HepG2 (cell line): ENCODE data around the gene HBA2. TPM values are rescaled to one million over a fixed set of nuclear protein-coding genes. Genes with fewer than 3 reads are reported as not detected.

Experiments
- GZF1 ChIP-seq: sonication (generic); formaldehyde crosslinking; IDR thresholded peaks from 2 replicates; pipeline ENCODE4 v1.5.1; 2020; ENCODE audit warnings: mild to moderate bottlenecking, missing genetic modification reagents
- HMG20A ChIP-seq: IDR thresholded peaks from 2 replicates; pipeline ENCODE4 v1.6.1; 2016; ENCODE audit warnings: borderline replicate concordance
- ISX ChIP-seq: sonication (generic); formaldehyde crosslinking; conservative IDR thresholded peaks from 2 replicates; pipeline ENCODE4 v1.5.0; 2020; ENCODE audit warnings: missing genetic modification reagents
- MYPOP ChIP-seq: sonication (generic); formaldehyde crosslinking; IDR thresholded peaks from 2 replicates; pipeline ENCODE4 v1.8.1; 2023; ENCODE audit warnings: mild to moderate bottlenecking, moderate library complexity, missing genetic modification reagents
- NR2F6 ChIP-seq, 2 experiments: IDR thresholded peaks; 2 replicates each; pipeline ENCODE4 v1.6.1; 2016; ENCODE audit warnings: antibody characterized with exemption in 1 of 2, mild to moderate bottlenecking in 1 of 2
- PHF21A ChIP-seq: sonication (generic); formaldehyde crosslinking; IDR thresholded peaks from 2 replicates; pipeline ENCODE4 v1.5.0; 2020; ENCODE audit warnings: mild to moderate bottlenecking, missing genetic modification reagents
- SIX4 ChIP-seq: sonication (generic); formaldehyde crosslinking; IDR thresholded peaks from 2 replicates; pipeline ENCODE4 v1.4.0; 2020; ENCODE audit warnings: missing genetic modification reagents
- SNAPC4 ChIP-seq: sonication (generic); formaldehyde crosslinking; IDR thresholded peaks from 2 replicates; pipeline ENCODE4 v1.4.0; 2020; ENCODE audit warnings: mild to moderate bottlenecking, missing genetic modification reagents
- TP53 ChIP-seq: sonication (generic); formaldehyde crosslinking; conservative IDR thresholded peaks from 2 replicates; pipeline ENCODE4 v1.4.0; 2020; ENCODE audit warnings: missing genetic modification reagents
- ZBTB8A ChIP-seq: sonication (generic); formaldehyde crosslinking; IDR thresholded peaks from 2 replicates; pipeline ENCODE4 v1.4.0; 2020; ENCODE audit warnings: mild to moderate bottlenecking, low read depth, missing genetic modification reagents, borderline replicate concordance
- ZHX1 ChIP-seq: sonication (generic); formaldehyde crosslinking; IDR thresholded peaks from 2 replicates; pipeline ENCODE4 v1.8.1; 2022; ENCODE audit warnings: low read depth, mild to moderate bottlenecking, missing genetic modification reagents
- ZNF646 ChIP-seq: sonication (generic); formaldehyde crosslinking; IDR thresholded peaks from 2 replicates; pipeline ENCODE4 v1.9.0; 2021; ENCODE audit warnings: mild to moderate bottlenecking, missing genetic modification reagents
- polyA plus RNA-seq, 8 experiments: library from polyadenylated mRNA; depleted of rRNA in 3 of 8; stranded (reverse) in 7 of 8; unstranded in 1 of 8; fragments of >200 nt; fragmentation: Illumina TruSeq in 4 of 8; extraction: Trizol in 4 of 8; gene quantifications; 2 replicates each; pipeline versions ENCODE4 v1.2.1 to v1.2.3, GENCODE V29; 2011 to 2016; ENCODE audit warnings: low read depth in 4 of 8, missing spikeins in 1 of 8, mixed read lengths in 1 of 8; ENCODE audit not compliant: insufficient read depth in 1 of 8
- total RNA-seq, 5 experiments: library from RNA; depleted of rRNA; stranded (reverse); fragments of >200 nt; fragmentation: Illumina TruSeq; extraction: Trizol; gene quantifications; 2 replicates each; pipeline ENCODE4 v1.2.3, GENCODE V29; 2016; ENCODE audit warnings: low read depth in 1 of 5

The HBA2 gene
- total and polyA plus RNA-seq, 2 of the 13 experiments (the other 11 are each of a cell fraction or from before 2014, with no cell fraction given): not detected

GRCh38 chr16:162271-162991, 10.2 kb upstream of the HBA2 start (continued):
- no peak for TF ChIP-seq ZNF646
- no peak for TF ChIP-seq ZBTB8A (CRISPR knock-in tag)
- TF ChIP-seq HMG20A: peak; percentile 32; the same call in 1 of the 2 replicates
- TF ChIP-seq SIX4 (CRISPR knock-in tag): no peak
- no peak for TF ChIP-seq ISX (CRISPR knock-in tag)
- TF ChIP-seq ZHX1 (CRISPR knock-in tag): no peak
- no peak for TF ChIP-seq TP53 (CRISPR knock-in tag)
- no peak for TF ChIP-seq MYPOP (CRISPR knock-in tag)
- no peak for TF ChIP-seq SNAPC4 (CRISPR knock-in tag)
- no peak for TF ChIP-seq PHF21A (CRISPR knock-in tag)
- TF ChIP-seq NR2F6 (IDR thresholded peaks at IDR 0.05): peak; percentile 90
- TF ChIP-seq NR2F6 (CRISPR knock-in tag; IDR thresholded peaks at IDR 0.05): peak; percentile 96
- TF ChIP-seq GZF1: no peak
